Measurements from ENCODE around the gene ORM2.

- TF ChIP-seq RAD21 (IDR thresholded peaks at IDR 0.05; ENCODE audit: low read length) (no peak), REST (IDR thresholded peaks at IDR 0.05; ENCODE audit: low read depth, low read length) (no peak), FOXJ3 (CRISPR knock-in tag; IDR thresholded peaks at IDR 0.05) (no peak), POLR2AphosphoS5 (IDR thresholded peaks at IDR 0.05; ENCODE audit: low read depth, low read length) (no peak), SMC3 (IDR thresholded peaks at IDR 0.05; ENCODE audit: low read depth, low read length) (no peak), CTCF (IDR thresholded peaks at IDR 0.05) (no peak), SIN3A (IDR thresholded peaks at IDR 0.05; ENCODE audit: borderline replicate concordance, low read depth, low read length) (no peak), MXI1 (IDR thresholded peaks at IDR 0.05; ENCODE audit: low read depth, low read length) (no peak), YY1 (IDR thresholded peaks at IDR 0.05; ENCODE audit: low read depth) (no peak), CHD2 (IDR thresholded peaks at IDR 0.05; ENCODE audit: low read length, partially characterized antibody) (no peak), MEF2A (IDR thresholded peaks at IDR 0.05; ENCODE audit: borderline replicate concordance, low read depth) (no peak), FOXM1 (IDR thresholded peaks at IDR 0.05; ENCODE audit: low read depth) (no peak), RFX5 (IDR thresholded peaks at IDR 0.05; ENCODE audit: low read length) (no peak)
These were observed 27.1 kb downstream of the ORM2 start for GRCh38 chr9:114356792-114357191.

Data from SK-N-SH (cell line).